GM19351 (cell line): ENCODE measurements around the gene CRYGN.

Experiments used
- ATAC-seq: cut with Tn5 transposase; IDR thresholded peaks from one replicate; pipeline ENCODE4 v1.9.1; 2021; ENCODE audit warnings: mild to moderate bottlenecking, moderate library complexity; ENCODE audit not compliant: unreplicated experiment

CRYGN gene

GRCh38 chr7:151393031-151393977, 46.6 kb downstream of the CRYGN start:
- ATAC-seq, result no peak

- no peak for ATAC-seq
These were observed 47.5 kb downstream of the CRYGN start for GRCh38 chr7:151392426-151392825.

- ATAC-seq, result no peak
These were observed 47.9 kb downstream of the CRYGN start for GRCh38 chr7:151392002-151392401.

DNA sequence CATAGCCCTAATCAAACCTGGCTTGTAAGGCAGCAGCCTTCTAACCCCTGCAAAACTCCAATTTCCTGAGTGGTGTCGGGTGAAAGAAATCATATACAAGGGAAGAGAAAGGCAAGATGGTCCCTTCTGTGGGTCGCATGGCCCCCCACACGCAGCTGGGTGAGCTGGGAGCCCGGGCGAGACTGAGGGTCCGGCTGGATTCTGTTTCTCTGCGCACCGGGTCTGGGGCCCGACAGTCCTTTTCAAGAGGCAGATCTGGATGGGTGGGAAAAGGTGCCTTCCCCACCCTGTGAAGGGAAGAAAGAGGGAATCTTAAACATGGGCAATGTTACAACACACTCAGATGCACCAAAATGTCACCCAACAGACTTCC, 48.6 kb downstream of the CRYGN start:
- no peak for ATAC-seq

GRCh38 chr7:151390598-151391357, 49.2 kb downstream of the CRYGN start:
- no peak for ATAC-seq

- ATAC-seq, result no peak
These were observed 50.0 kb downstream of the CRYGN start for GRCh38 chr7:151389768-151390597.

GRCh38 chr7:151389096-151389767, 50.7 kb downstream of the CRYGN start:
- no peak for ATAC-seq

DNA sequence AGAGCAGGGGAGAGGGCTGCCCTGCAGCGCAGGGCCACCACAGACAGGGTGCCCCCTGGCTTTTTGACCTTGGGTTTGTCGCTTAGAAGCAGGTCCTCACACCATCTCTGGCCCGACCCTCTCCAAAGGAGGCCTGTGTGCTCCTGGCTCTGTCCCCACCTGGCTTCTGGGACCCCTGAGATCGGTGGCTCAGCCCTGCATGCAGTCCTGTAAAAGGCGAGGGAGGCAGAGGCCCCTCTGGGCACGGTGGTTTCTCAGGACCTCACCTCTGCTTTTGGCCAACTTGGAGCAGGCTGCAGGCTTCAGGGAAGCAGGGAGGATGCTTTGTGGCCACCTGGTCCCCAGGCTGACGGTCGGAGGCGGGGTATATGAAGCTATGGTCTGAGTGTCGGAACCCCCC, 51.5 kb downstream of the CRYGN start:
- ATAC-seq, result no peak

DNA sequence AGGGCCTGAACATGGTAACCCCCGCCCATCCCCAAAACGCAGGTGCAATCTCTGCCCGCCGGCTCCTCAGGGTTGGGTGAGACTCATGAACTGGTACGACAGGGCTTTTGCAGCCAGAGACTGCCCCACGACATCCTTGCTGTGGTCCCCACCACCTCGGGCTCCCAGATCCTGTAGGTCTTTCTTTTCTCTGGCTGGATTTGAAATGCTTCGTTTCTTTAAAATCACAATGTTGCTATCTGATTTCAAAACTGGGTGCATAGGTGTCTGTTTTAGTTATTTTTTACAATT, 52.0 kb downstream of the CRYGN start:
- no peak for ATAC-seq

- ATAC-seq, result no peak
These were observed 52.6 kb downstream of the CRYGN start for GRCh38 chr7:151387161-151388006.

DNA sequence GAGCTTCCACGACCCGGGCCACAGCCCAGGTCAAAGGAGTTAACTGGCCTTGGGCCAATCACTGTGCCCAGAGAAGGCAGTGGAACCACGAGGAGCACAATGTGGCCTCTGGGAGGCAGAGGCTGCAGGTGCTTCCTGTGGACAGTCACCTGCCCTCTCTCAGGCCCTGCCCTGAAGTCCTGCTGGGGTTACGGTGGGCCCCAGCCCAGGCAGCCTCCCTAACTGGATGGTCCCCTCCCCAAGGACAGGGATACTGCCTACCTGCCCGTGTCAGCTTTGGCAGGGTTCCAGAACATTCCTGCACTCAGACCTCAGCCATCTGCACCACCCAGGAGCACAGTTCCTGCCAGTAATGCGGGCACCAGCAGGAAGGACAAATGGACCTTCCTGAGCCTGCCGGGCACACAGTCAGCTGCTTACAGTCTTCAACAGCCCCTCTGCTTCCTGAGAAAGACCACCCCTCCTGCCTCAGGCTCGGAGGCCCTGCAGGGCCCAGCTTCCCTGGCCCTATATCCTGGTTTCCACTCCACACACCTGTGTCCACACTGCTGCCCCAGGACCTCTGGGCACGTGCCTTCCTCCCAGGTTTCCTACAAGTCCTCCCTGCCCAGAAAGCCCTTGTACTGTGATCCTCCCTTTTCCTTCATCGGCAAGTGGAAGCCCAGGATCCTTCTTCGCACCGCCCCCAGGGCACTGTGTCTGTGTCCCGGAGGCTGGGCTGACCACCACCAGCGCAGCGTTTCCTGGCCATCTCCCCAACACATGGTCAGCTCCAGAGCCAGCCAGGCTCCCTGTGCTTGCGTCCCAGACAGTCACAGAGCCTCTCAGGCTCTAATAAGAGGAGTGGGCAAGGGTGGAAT, 53.4 kb downstream of the CRYGN start:
- no peak for ATAC-seq

DNA sequence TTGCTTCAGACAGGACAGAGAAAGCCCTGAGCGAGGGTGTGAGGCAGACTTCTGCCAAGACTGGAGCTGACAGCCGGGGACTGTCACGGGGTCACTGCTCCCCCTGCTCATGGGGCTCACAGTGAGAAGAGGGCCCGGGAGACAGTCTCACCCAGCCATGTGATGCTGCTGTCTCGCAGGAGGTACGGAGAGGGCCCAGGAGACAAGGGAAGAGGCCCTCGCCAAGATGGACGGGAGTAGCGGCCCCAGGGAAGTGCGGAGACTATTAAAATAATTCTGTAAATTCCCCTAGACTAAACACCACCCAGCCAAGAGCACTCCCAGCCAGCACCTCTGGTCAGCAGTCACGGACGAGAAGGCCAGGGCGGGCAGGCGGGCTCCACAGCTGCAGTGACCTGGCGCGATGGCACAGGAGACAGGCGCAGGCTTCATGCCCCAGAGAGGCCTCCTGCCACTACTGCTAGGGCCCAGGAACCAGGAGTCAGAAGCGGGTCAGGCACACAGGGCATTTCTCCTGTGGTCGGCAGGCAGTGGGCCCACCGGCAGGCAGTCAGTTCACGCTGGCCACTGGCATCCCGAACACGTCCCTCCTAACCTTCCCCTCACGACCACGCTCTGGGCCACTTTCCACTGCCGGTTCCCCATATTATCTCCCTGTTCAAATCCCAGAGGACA, 54.2 kb downstream of the CRYGN start:
- no peak for ATAC-seq

DNA sequence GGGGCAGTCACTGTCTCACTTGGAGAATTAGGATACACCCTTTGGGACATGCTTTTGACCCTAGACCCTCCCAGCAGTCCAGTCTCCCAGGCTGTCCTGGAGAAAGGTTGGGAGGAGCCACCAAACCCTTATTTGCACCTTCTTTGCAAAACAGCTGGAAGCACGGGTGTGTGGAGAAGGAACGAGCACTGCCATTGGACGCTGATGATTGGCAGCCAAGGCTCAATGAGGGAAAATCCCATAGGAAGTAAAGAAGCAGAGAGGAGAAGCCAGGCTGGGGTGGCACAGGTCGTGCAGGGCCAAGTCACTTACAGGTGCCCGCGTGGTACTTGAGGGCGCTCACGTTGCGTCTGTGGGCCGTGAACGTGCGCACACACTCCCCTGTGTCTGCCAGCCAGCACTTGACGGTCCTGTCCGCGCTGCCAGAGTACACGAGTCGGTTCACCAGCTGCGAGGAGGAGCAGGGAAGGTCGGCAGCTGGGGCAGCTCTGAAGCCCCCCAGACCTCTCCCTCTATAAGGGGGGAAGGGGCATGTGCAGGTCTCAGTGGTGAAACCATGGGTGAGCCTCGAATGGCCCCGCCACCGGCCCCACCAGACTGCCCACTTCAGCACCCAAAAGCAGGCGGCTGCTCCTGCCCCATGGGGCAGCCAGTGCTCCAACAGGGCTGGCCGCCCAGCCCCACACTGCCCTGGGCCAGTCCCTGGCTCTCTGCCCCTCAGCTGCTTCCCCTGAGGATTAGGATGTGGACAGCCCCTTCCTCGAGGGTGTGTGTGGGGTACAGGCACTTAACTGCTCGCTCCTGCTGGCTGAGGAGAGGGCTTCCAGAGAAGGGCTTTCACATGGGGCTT, 54.9 kb downstream of the CRYGN start:
- no peak for ATAC-seq

DNA sequence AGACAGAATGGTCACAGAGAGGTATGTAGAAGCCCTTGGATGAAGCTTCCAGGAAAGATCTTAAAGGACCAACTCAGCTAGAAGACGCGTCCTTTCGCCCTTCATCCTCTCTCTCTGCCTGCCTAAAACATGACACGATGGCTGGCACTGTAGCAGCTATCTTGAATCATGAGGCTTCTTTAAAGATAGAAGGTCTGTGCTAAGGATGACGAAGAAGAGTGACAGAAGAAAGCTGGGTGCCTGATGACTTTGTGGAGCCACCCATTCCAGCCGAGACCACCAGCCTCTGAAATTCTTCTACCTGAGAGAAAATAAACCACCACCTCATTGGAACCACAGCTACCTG, 55.6 kb downstream of the CRYGN start:
- no peak for ATAC-seq

GRCh38 chr7:151383638-151384351, 56.1 kb downstream of the CRYGN start:
- ATAC-seq, result no peak

DNA sequence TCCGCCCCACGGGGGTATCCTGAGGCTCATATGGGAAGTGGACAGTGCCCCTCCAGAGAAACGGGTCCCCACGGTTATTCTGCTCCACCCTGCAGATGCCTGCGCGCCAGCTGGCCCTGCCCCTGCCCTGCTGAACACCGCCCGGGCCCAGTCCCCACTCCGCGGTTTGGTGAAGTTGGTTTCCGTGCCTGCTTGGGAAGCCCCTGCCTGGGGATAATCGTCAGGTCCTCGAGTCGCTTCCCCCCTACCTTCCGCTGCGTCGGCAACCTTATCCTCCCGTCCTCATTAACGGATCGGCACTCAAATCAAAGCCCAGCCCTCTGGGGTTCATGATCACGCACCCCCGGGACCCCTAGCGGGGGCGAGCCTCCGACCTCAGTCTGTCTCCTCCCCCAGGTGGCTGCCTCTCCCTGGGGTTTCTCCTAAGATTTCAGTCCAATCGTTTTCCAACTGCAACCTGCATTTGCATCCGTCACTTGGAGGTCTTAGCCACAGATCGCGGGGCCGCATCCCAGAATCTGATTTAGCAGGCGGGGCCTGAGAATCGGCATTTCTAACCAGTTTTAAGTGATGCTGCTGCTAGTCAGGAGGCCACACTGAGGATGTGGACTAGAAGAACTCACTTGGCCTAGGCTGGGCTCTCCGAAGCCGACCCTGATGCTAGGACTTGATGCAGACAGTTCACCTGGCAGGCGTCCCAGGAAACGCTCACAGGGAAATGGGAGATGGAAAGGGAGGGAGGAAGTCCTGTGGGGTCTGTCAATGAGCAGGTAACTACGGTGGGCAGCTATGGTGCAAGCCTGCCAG, 57.7 kb downstream of the CRYGN start:
- ATAC-seq, result no peak
